Measurements from ENCODE around the gene GNG2.

- TF ChIP-seq EZH2 (IDR thresholded peaks at IDR 0.05; ENCODE audit: low read length, missing control alignments) (no peak), CTCF (conservative IDR thresholded peaks at IDR 0.05 in 1 of 2, IDR thresholded peaks at IDR 0.05 in 1 of 2; ENCODE audit: low read depth in 1 of 2, low read length in 2 of 2) (no peak)
Observed at GRCh38 chr14:51823706-51824105, 36.7 kb upstream of the GNG2 start.
